ENCODE results near the gene CBY2. TPM values are rescaled to one million over a fixed set of nuclear protein-coding genes. Genes with fewer than 3 reads are reported as not detected.

The CBY2 gene
- total RNA-seq, 2 experiments from 2014 or later = not detected

DNA sequence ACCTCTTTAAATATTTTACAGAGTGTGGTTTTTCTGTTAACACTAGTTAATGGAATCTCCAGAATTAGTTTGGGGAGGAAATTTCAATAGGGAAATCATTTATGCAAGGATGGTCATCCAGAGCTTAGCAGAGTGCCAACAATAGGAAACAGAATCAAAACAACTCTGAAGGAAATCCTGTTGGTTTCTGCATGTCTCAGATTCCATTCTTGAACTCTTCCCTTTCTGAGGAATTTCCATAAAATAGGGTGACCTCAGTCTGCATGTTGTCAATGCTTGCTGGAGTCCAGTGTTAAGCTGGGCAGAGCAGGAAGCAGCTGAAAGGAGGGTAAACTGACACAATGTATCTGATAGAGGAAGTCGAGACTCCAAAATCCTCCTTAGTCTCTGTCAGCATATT is 16.9 kb downstream of the CBY2 start:
- no peaks in the 10 kb centered on the region for H3K4me1 Mint-ChIP-seq
- H3K9me3 Mint-ChIP-seq (ENCODE audit: low read depth) = no peaks in the 10 kb centered on the region
- H3K27ac Mint-ChIP-seq = no peak overlapping the region
- ATAC-seq = no peak
- H3K36me3 Mint-ChIP-seq (ENCODE audit: low read depth) = no peaks in the 10 kb centered on the region
- H3K4me3 Mint-ChIP-seq = no peak overlapping the region
- CTCF ChIA-PET = interaction anchor here (0.9 to 5.0 kb wide), 4 partner anchors 12 to 95 kb away, joined by 3 to 35 read pairs (median 4); no protein-coding TSS in a partner anchor
- intact Hi-C loops (cut with DNase I, micrococcal nuclease) = loop anchor here (1.0 to 5.0 kb wide), 3 partner anchors 96 to 208 kb away; no protein-coding TSS in a partner anchor
- no peaks in the 10 kb centered on the region for H3K27me3 Mint-ChIP-seq
- POLR2A ChIA-PET = no interaction called here
- DNase-seq = no peak

- Mint-ChIP-seq H3K27me3 (no peaks in the 10 kb centered on the region), H3K27ac (no peak overlapping the region), H3K9me3 (ENCODE audit: low read depth) (no peaks in the 10 kb centered on the region), H3K36me3 (ENCODE audit: low read depth) (no peaks in the 10 kb centered on the region), H3K4me1 (no peaks in the 10 kb centered on the region), H3K4me3 (no peak overlapping the region)
- intact Hi-C loops (cut with DNase I, micrococcal nuclease) = no loop called here
- no peak for ATAC-seq
- POLR2A ChIA-PET = no interaction called here
- DNase-seq = no peak
- CTCF ChIA-PET = interaction anchor here (0.9 to 5.0 kb wide), 3 partner anchors 10 to 97 kb away, joined by 3 to 35 read pairs (median 8); no protein-coding TSS in a partner anchor
These were observed 19.1 kb downstream of the CBY2 start for GRCh38 chr13:45721203-45721731.

DNA sequence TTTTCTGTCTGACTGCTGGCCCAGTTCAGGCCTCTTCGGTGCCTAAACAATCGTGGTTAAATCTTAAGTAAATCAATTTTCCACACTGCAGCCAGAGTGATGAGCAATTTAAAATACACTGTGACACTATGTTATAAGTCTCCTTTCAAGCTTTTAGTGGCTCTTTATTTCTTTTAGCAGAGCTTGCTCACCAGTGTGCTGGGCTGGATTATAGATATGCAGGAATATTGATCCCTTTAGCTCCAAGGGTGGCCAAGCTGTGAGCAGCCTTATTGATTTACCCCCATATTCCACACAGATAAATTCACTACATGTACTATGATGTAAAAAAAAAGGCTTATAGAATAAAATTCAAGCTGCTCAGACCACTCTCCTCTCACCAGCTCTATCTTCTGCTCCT is 21.7 kb downstream of the CBY2 start:
- no peaks in the 10 kb centered on the region for H3K9me3 Mint-ChIP-seq (ENCODE audit: low read depth)
- no peak for ATAC-seq
- POLR2A ChIA-PET = no interaction called here
- H3K27ac Mint-ChIP-seq = no peak overlapping the region
- CTCF ChIA-PET = interaction anchor here (1.1 kb wide), 1 partner anchor 21 kb away, joined by 3 read pairs; no protein-coding TSS in a partner anchor
- intact Hi-C loops (cut with DNase I, micrococcal nuclease) = no loop called here
- no peak for DNase-seq
- H3K4me1 Mint-ChIP-seq = no peaks in the 10 kb centered on the region
- no peaks in the 10 kb centered on the region for H3K36me3 Mint-ChIP-seq (ENCODE audit: low read depth)
- H3K4me3 Mint-ChIP-seq = no peak overlapping the region
- H3K27me3 Mint-ChIP-seq = no peaks in the 10 kb centered on the region

GRCh38 chr13:45728759-45729158 is 26.6 kb downstream of the CBY2 start:
- Mint-ChIP-seq H3K36me3 (ENCODE audit: low read depth) (no peaks in the 10 kb centered on the region), H3K4me3 (no peak overlapping the region), H3K27me3 (no peaks in the 10 kb centered on the region), H3K9me3 (ENCODE audit: low read depth) (no peaks in the 10 kb centered on the region), H3K4me1 (no peaks in the 10 kb centered on the region), H3K27ac (no peak overlapping the region)
- ChIA-PET POLR2A (interaction anchor here (0.5 kb wide), 1 partner anchor 224 kb away, joined by 3 read pairs; no protein-coding TSS in a partner anchor), CTCF (interaction anchor here (0.9 to 1.1 kb wide), 4 partner anchors 33 to 136 kb away, joined by 3 to 4 read pairs (median 4); no protein-coding TSS in a partner anchor)
- DNase-seq = peak; percentile 16
- ATAC-seq = peak; percentile 68
- intact Hi-C loops (cut with DNase I, micrococcal nuclease) = no loop called here

GRCh38 chr13:45731455-45731854 is 29.3 kb downstream of the CBY2 start:
- ATAC-seq = no peak
- ChIA-PET CTCF (interaction anchor here (0.7 to 2.3 kb wide), 3 partner anchors 11 to 92 kb away, joined by 3 to 8 read pairs (median 3); no protein-coding TSS in a partner anchor), POLR2A (no interaction called here)
- no peak overlapping the region for H3K27ac Mint-ChIP-seq
- H3K36me3 Mint-ChIP-seq (ENCODE audit: low read depth) = no peaks in the 10 kb centered on the region
- intact Hi-C loops (cut with DNase I, micrococcal nuclease) = no loop called here
- DNase-seq = no peak
- no peaks in the 10 kb centered on the region for H3K27me3 Mint-ChIP-seq
- no peaks in the 10 kb centered on the region for H3K4me1 Mint-ChIP-seq
- H3K4me3 Mint-ChIP-seq = no peak overlapping the region
- H3K9me3 Mint-ChIP-seq (ENCODE audit: low read depth) = no peaks in the 10 kb centered on the region

GRCh38 chr13:45732916-45733315 is 30.8 kb downstream of the CBY2 start:
- ChIA-PET POLR2A (no interaction called here), CTCF (interaction anchor here (1.7 kb wide), 1 partner anchor 109 kb away, joined by 5 read pairs; no protein-coding TSS in a partner anchor)
- Mint-ChIP-seq H3K4me3 (no peak overlapping the region), H3K4me1 (no peaks in the 10 kb centered on the region), H3K9me3 (ENCODE audit: low read depth) (no peaks in the 10 kb centered on the region), H3K36me3 (ENCODE audit: low read depth) (no peaks in the 10 kb centered on the region), H3K27me3 (no peaks in the 10 kb centered on the region), H3K27ac (no peak overlapping the region)
- no peak for ATAC-seq
- intact Hi-C loops (cut with DNase I, micrococcal nuclease) = no loop called here
- DNase-seq = no peak

DNA sequence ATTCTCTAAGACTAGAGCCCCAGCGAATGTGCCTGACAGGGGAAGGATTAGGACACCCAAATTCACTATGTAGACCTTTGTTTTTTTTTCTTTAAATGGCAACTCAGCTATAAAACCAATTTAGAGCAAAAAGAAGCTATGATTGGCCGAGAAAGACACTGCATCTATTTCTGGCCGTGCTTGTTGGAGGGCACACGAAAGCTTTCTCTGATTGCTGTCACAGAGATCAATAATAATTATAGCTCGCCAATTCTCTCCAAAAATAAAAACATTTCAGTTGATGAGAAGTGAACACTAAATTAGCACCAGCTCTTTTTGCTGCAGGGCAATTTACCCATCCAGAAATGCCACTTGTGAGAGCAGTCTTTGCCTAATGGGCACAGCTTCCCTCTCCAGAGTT is 31.2 kb downstream of the CBY2 start:
- no peak for ATAC-seq
- H3K36me3 Mint-ChIP-seq (ENCODE audit: low read depth) = no peaks in the 10 kb centered on the region
- DNase-seq = no peak
- no peak overlapping the region for H3K27ac Mint-ChIP-seq
- no peaks in the 10 kb centered on the region for H3K9me3 Mint-ChIP-seq (ENCODE audit: low read depth)
- H3K4me3 Mint-ChIP-seq = no peak overlapping the region
- CTCF ChIA-PET = interaction anchor here (1.7 kb wide), 1 partner anchor 109 kb away, joined by 5 read pairs; no protein-coding TSS in a partner anchor
- H3K4me1 Mint-ChIP-seq = no peaks in the 10 kb centered on the region
- intact Hi-C loops (cut with DNase I, micrococcal nuclease) = no loop called here
- no peaks in the 10 kb centered on the region for H3K27me3 Mint-ChIP-seq
- POLR2A ChIA-PET = no interaction called here

- Mint-ChIP-seq H3K4me1 (no peaks in the 10 kb centered on the region), H3K9me3 (ENCODE audit: low read depth) (no peaks in the 10 kb centered on the region)
These were observed 35.5 kb downstream of the CBY2 start for GRCh38 chr13:45737571-45738017.

GRCh38 chr13:45742985-45743384 is 40.9 kb downstream of the CBY2 start:
- H3K4me3 Mint-ChIP-seq = no peak overlapping the region
- H3K9me3 Mint-ChIP-seq (ENCODE audit: low read depth) = no peaks in the 10 kb centered on the region
- H3K4me1 Mint-ChIP-seq = no peaks in the 10 kb centered on the region
- H3K27ac Mint-ChIP-seq = no peak overlapping the region
- ATAC-seq (no peak), DNase-seq (no peak)
- POLR2A ChIA-PET = no interaction called here
- intact Hi-C loops (cut with DNase I, micrococcal nuclease) = no loop called here
- no peaks in the 10 kb centered on the region for H3K36me3 Mint-ChIP-seq (ENCODE audit: low read depth)
- CTCF ChIA-PET = no interaction called here
- no peaks in the 10 kb centered on the region for H3K27me3 Mint-ChIP-seq

More at GRCh38 chr13:45737571-45738017, 35.5 kb downstream of the CBY2 start:
- DNase-seq (peak; percentile 53), ATAC-seq (peak; percentile 57)
- ChIA-PET CTCF (interaction anchor here (0.6 to 0.9 kb wide), 2 partner anchors 30 to 115 kb away, joined by 3 to 4 read pairs; no protein-coding TSS in a partner anchor), POLR2A (no interaction called here)
- intact Hi-C loops (cut with DNase I, micrococcal nuclease) = no loop called here
- H3K4me3 Mint-ChIP-seq = no peak overlapping the region
- no peaks in the 10 kb centered on the region for H3K36me3 Mint-ChIP-seq (ENCODE audit: low read depth)
- H3K27ac Mint-ChIP-seq = no peak overlapping the region
- H3K27me3 Mint-ChIP-seq = no peaks in the 10 kb centered on the region

DNA sequence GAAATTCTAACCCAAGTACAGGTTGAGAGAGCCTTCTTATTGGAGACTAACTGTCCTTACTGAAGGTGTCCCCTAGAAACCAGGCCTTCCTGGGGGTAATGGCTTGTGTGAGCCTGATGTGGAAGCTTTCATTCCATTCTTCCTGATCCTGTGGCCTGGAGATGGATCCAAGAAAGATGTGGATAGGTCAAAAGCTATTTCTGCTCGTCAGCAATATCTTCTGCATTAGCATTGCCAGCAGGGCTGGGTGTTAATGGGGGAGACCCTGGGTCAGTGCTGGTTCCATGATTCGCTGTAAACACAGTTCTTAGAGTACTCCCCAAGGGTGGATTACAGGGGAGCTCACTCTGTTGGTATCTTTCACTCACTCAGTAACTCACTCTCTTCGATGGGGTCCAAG is 42.9 kb downstream of the CBY2 start:
- POLR2A ChIA-PET = no interaction called here
- Mint-ChIP-seq H3K36me3 (ENCODE audit: low read depth) (no peaks in the 10 kb centered on the region), H3K4me1 (no peaks in the 10 kb centered on the region), H3K27ac (no peak overlapping the region), H3K27me3 (no peaks in the 10 kb centered on the region), H3K9me3 (ENCODE audit: low read depth) (no peaks in the 10 kb centered on the region), H3K4me3 (no peak overlapping the region)
- CTCF ChIA-PET = interaction anchor here (0.8 kb wide), 1 partner anchor 22 kb away, joined by 3 read pairs; no protein-coding TSS in a partner anchor
- DNase-seq (no peak), ATAC-seq (no peak)
- intact Hi-C loops (cut with DNase I, micrococcal nuclease) = no loop called here

DNA sequence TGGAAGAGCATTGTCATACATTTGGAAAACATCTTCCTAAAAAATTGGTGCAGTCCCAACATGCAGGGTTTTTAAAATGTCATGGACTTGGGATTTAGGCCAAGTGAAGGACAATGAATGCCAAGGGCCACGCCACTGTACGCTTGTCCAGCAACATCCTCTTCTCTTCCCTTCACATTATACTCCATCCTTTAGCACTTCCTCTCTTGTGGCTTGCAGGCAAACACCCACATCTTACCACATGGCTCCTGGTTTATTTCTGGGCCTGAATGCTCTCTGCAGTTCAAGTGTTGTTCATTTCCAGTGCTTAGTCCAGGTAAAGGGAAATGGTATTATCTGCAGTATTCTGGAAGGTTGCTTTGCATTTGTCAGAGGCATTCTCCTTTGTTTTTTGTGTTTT is 45.0 kb downstream of the CBY2 start:
- no peak overlapping the region for H3K27ac Mint-ChIP-seq
- CTCF ChIA-PET = no interaction called here

GRCh38 chr13:45748941-45749759 is 47.0 kb downstream of the CBY2 start:
- POLR2A ChIA-PET = no interaction called here
- CTCF ChIA-PET = no interaction called here
- ATAC-seq = no peak

More for the DNA sequence above, 45.0 kb downstream of the CBY2 start:
- POLR2A ChIA-PET = no interaction called here
- Mint-ChIP-seq H3K36me3 (ENCODE audit: low read depth) (no peaks in the 10 kb centered on the region), H3K27me3 (no peaks in the 10 kb centered on the region), H3K4me3 (no peak overlapping the region), H3K9me3 (ENCODE audit: low read depth) (no peaks in the 10 kb centered on the region), H3K4me1 (no peaks in the 10 kb centered on the region)
- DNase-seq (no peak), ATAC-seq (no peak)
- intact Hi-C loops (cut with DNase I, micrococcal nuclease) = no loop called here

More at GRCh38 chr13:45748941-45749759, 47.0 kb downstream of the CBY2 start:
- intact Hi-C loops (cut with DNase I, micrococcal nuclease) = no loop called here
- H3K27ac Mint-ChIP-seq = no peak overlapping the region
- H3K9me3 Mint-ChIP-seq (ENCODE audit: low read depth) = no peaks in the 10 kb centered on the region
- no peaks in the 10 kb centered on the region for H3K36me3 Mint-ChIP-seq (ENCODE audit: low read depth)
- H3K27me3 Mint-ChIP-seq = no peaks in the 10 kb centered on the region
- H3K4me3 Mint-ChIP-seq = no peak overlapping the region
- no peak for DNase-seq
- H3K4me1 Mint-ChIP-seq = no peaks in the 10 kb centered on the region

Data from activated CD4-positive, alpha-beta T cell treated with anti-CD3 and anti-CD28 coated beads for 36 hours (primary cell).